Renal pelvis (tissue), 12 donors: ENCODE results near the gene HBG2. TPM values are rescaled to one million over a fixed set of nuclear protein-coding genes. Genes with fewer than 3 reads are reported as not detected.
"Not testable (repeated sequence)": the region's sequence is repeated elsewhere in the genome, so short reads cannot be mapped to it uniquely, and the experiment has no call there.

Experiments
- DNase-seq: peaks from one replicate; pipeline ENCODE4 v3.0.0-alpha.2; 2013
- long read RNA-seq, 16 experiments: transcript quantifications; one replicate each; lab custom pipeline, GENCODE V29; 2026
- polyA plus RNA-seq, 3 donors: library from polyadenylated mRNA; unstranded; fragments of 120-200 nt; gene quantifications; one replicate each; pipeline ENCODE4 v1.2.1, GENCODE V29; 2013; ENCODE audit not compliant: insufficient read length in 3 of 3

Gene HBG2
- 1,000 to 10,000 TPM; 1,217 to 2,022 (median 1,324) TPM for polyA plus RNA-seq
- long read RNA-seq, donor 1, transcript HBG2-201 (3 exons, 614 nt) = major isoform, 1,430 of 2,450 reads
- long read RNA-seq, donor 1, partial matches to known transcripts = 1,019 of 2,450 reads
- long read RNA-seq, donor 1, other reads (novel, unspliced or antisense) = 0 of 2,450 reads
- long read RNA-seq, donor 2, transcript HBG2-201 (3 exons, 614 nt) = major isoform, 1,229 of 2,164 reads
- long read RNA-seq, donor 2, partial matches to known transcripts = 932 of 2,164 reads
- long read RNA-seq, donor 2, other reads (novel, unspliced or antisense) = 0 of 2,164 reads
- long read RNA-seq, donor 3, transcript HBG2-201 (3 exons, 614 nt) = major isoform, 1,524 of 2,445 reads
- long read RNA-seq, donor 3, partial matches to known transcripts = 919 of 2,445 reads
- long read RNA-seq, donor 3, other reads (novel, unspliced or antisense) = 0 of 2,445 reads
- long read RNA-seq, donor 4, transcript HBG2-201 (3 exons, 614 nt) = major isoform, 2,359 of 4,010 reads
- long read RNA-seq, donor 4, partial matches to known transcripts = 1,650 of 4,010 reads
- long read RNA-seq, donor 4, other reads (novel, unspliced or antisense) = 0 of 4,010 reads
- long read RNA-seq, donor 5, transcript HBG2-201 (3 exons, 614 nt) = major isoform, 1,223 of 1,227 reads
- long read RNA-seq, donor 5, partial matches to known transcripts = 0 of 1,227 reads
- long read RNA-seq, donor 5, other reads (novel, unspliced or antisense) = 0 of 1,227 reads
- long read RNA-seq, donor 6, transcript HBG2-201 (3 exons, 614 nt) = major isoform, 764 of 1,926 reads
- long read RNA-seq, donor 6, partial matches to known transcripts = 1,160 of 1,926 reads
- long read RNA-seq, donor 6, other reads (novel, unspliced or antisense) = 0 of 1,926 reads
- long read RNA-seq, donor 7, transcript HBG2-201 (3 exons, 614 nt) = major isoform, 1,769 of 3,048 reads
- long read RNA-seq, donor 7, transcript HBG2-203 (3 exons, 307 nt) = minor isoform, 6 of 3,048 reads
- long read RNA-seq, donor 7, partial matches to known transcripts = 1,273 of 3,048 reads
- long read RNA-seq, donor 7, other reads (novel, unspliced or antisense) = 0 of 3,048 reads
- long read RNA-seq, donor 8, transcript HBG2-203 (3 exons, 307 nt) = minor isoform, 14 of 11,708 reads
- long read RNA-seq, donor 8, transcript HBG2-201 (3 exons, 614 nt) = major isoform, 11,694 of 11,708 reads
- long read RNA-seq, donor 8, partial matches to known transcripts = 0 of 11,708 reads
- long read RNA-seq, donor 8, other reads (novel, unspliced or antisense) = 0 of 11,708 reads
- long read RNA-seq, donor 9, transcript HBG2-201 (3 exons, 614 nt) = major isoform, 1,723 of 2,798 reads
- long read RNA-seq, donor 9, partial matches to known transcripts = 1,074 of 2,798 reads
- long read RNA-seq, donor 9, other reads (novel, unspliced or antisense) = 0 of 2,798 reads
- long read RNA-seq, donor 10, transcript HBG2-201 (3 exons, 614 nt) = major isoform, 1,416 of 2,546 reads
- long read RNA-seq, donor 10, partial matches to known transcripts = 1,128 of 2,546 reads
- long read RNA-seq, donor 10, other reads (novel, unspliced or antisense) = 0 of 2,546 reads
- long read RNA-seq, donor 11, transcript HBG2-201 (3 exons, 614 nt) = major isoform, 1,138 of 1,937 reads
- long read RNA-seq, donor 11, partial matches to known transcripts = 798 of 1,937 reads
- long read RNA-seq, donor 11, other reads (novel, unspliced or antisense) = 0 of 1,937 reads
- long read RNA-seq, donor 12, transcript HBG2-201 (3 exons, 614 nt) = major isoform, 2,117 of 3,098 reads
- long read RNA-seq, donor 12, partial matches to known transcripts = 981 of 3,098 reads
- long read RNA-seq, donor 12, other reads (novel, unspliced or antisense) = 0 of 3,098 reads
- long read RNA-seq, donor 13, transcript HBG2-201 (3 exons, 614 nt) = major isoform, 1,385 of 2,140 reads
- long read RNA-seq, donor 13, transcript HBG2-203 (3 exons, 307 nt) = minor isoform, 5 of 2,140 reads
- long read RNA-seq, donor 13, partial matches to known transcripts = 750 of 2,140 reads
- long read RNA-seq, donor 13, other reads (novel, unspliced or antisense) = 0 of 2,140 reads
- long read RNA-seq, donor 14 = 0 reads
- long read RNA-seq, donor 15, transcript HBG2-201 (3 exons, 614 nt) = major isoform, 1,025 of 2,576 reads
- long read RNA-seq, donor 15, partial matches to known transcripts = 1,550 of 2,576 reads
- long read RNA-seq, donor 15, other reads (novel, unspliced or antisense) = 0 of 2,576 reads
- long read RNA-seq, donor 16, transcript HBG2-201 (3 exons, 614 nt) = major isoform, 1,822 of 3,013 reads
- long read RNA-seq, donor 16, partial matches to known transcripts = 1,190 of 3,013 reads
- long read RNA-seq, donor 16, other reads (novel, unspliced or antisense) = 0 of 3,013 reads

- not testable (repeated sequence) for DNase-seq
These were observed at the start of gene HBG2 for GRCh38 chr11:5254646-5255413. TSS of gene HBG2 (minus strand) at chr11:5254781. CDS start at chr11:5254728, 53 bp downstream.

- no peak for DNase-seq
These were observed 49.5 kb upstream of the HBG2 start for GRCh38 chr11:5304046-5304445.

GRCh38 chr11:5303626-5304025, 49.0 kb upstream of the HBG2 start:
- no peak for DNase-seq

- no peak for DNase-seq
These were observed 47.3 kb upstream of the HBG2 start, which contains the start of gene OR51B4 for GRCh38 chr11:5301846-5302245. TSS of gene OR51B4 (minus strand) at chr11:5301946. CDS start at chr11:5301946, 0 bp downstream.

GRCh38 chr11:5300251-5300650, 45.7 kb upstream of the HBG2 start:
- no peak for DNase-seq

- no peak for DNase-seq
These were observed 43.9 kb upstream of the HBG2 start for GRCh38 chr11:5298451-5298850.

GRCh38 chr11:5297721-5298323, 43.2 kb upstream of the HBG2 start:
- no peak for DNase-seq

- not testable (repeated sequence) for DNase-seq
These were observed 39.9 kb upstream of the HBG2 start for GRCh38 chr11:5294342-5294995.

- no peak for DNase-seq
These were observed 38.4 kb upstream of the HBG2 start for GRCh38 chr11:5293028-5293427.

GRCh38 chr11:5291207-5291838, 36.7 kb upstream of the HBG2 start:
- no peak for DNase-seq

- DNase-seq = no peak
These were observed 35.5 kb upstream of the HBG2 start for GRCh38 chr11:5290106-5290505.

- no peak for DNase-seq
These were observed 35.1 kb upstream of the HBG2 start for GRCh38 chr11:5289696-5290095.

- no peak for DNase-seq
These were observed 34.4 kb upstream of the HBG2 start for GRCh38 chr11:5288906-5289550.

GRCh38 chr11:5288108-5288905, 33.7 kb upstream of the HBG2 start:
- no peak for DNase-seq

GRCh38 chr11:5286901-5287300, 32.3 kb upstream of the HBG2 start:
- no peak for DNase-seq

- no peak for DNase-seq
These were observed 31.8 kb upstream of the HBG2 start for GRCh38 chr11:5286351-5286750.
